GM19035 (cell line): Measurements from ENCODE around the gene TGFBR1.

Source experiments
- ATAC-seq: cut with Tn5 transposase; IDR thresholded peaks from one replicate; pipeline ENCODE4 v1.9.1; 2021; ENCODE audit not compliant: unreplicated experiment

Gene TGFBR1

GRCh38 chr9:99166149-99166548 is 61.2 kb downstream of the TGFBR1 start:
- no peak for ATAC-seq

GRCh38 chr9:99167119-99167518 is 62.2 kb downstream of the TGFBR1 start:
- ATAC-seq = no peak

GRCh38 chr9:99167694-99168093 is 62.8 kb downstream of the TGFBR1 start:
- no peak for ATAC-seq

GRCh38 chr9:99169086-99169485 is 64.2 kb downstream of the TGFBR1 start:
- ATAC-seq = no peak

GRCh38 chr9:99169982-99170761 is 65.3 kb downstream of the TGFBR1 start:
- no peak for ATAC-seq

GRCh38 chr9:99171225-99172123 is 66.6 kb downstream of the TGFBR1 start:
- ATAC-seq = no peak

GRCh38 chr9:99172124-99173091 is 67.5 kb downstream of the TGFBR1 start:
- ATAC-seq = no peak

- no peak for ATAC-seq
These were observed 68.9 kb downstream of the TGFBR1 start for GRCh38 chr9:99173570-99174504.

- no peak for ATAC-seq
These were observed 71.7 kb downstream of the TGFBR1 start for GRCh38 chr9:99176527-99177013.

- ATAC-seq = no peak
These were observed 72.9 kb downstream of the TGFBR1 start for GRCh38 chr9:99177576-99178366.

- ATAC-seq = no peak
These were observed 74.3 kb downstream of the TGFBR1 start for GRCh38 chr9:99178912-99179872.

- ATAC-seq = peak; percentile 38
These were observed 75.3 kb downstream of the TGFBR1 start for GRCh38 chr9:99180199-99180598.

GRCh38 chr9:99180662-99181061 is 75.7 kb downstream of the TGFBR1 start:
- no peak for ATAC-seq

GRCh38 chr9:99181206-99181605 is 76.3 kb downstream of the TGFBR1 start:
- no peak for ATAC-seq

GRCh38 chr9:99181621-99182020 is 76.7 kb downstream of the TGFBR1 start:
- ATAC-seq = peak; percentile 44

- ATAC-seq = no peak
These were observed 77.4 kb downstream of the TGFBR1 start for GRCh38 chr9:99182356-99182755.

GRCh38 chr9:99183616-99184015 is 78.7 kb downstream of the TGFBR1 start:
- ATAC-seq = no peak

GRCh38 chr9:99184110-99184474 is 79.2 kb downstream of the TGFBR1 start:
- ATAC-seq = no peak
